Astrocyte of the spinal cord (primary cell): ENCODE results near the gene GRIN2A.

ENCODE experiments used
- DNase-seq: peaks from one replicate; pipeline ENCODE4 v3.0.0; 2011; ENCODE audit warnings: low read depth, low spot score
- H3K4me3 ChIP-seq: 2 replicates; pipeline ENCODE4 v1.5.1; 2011; ENCODE audit warnings: low read depth, mild to moderate bottlenecking, low read length, moderate library complexity
- CTCF ChIP-seq: IDR thresholded peaks from 2 replicates; pipeline ENCODE4 v1.5.1; 2012; ENCODE audit warnings: low read depth, mild to moderate bottlenecking, low read length, inconsistent platforms
- in situ Hi-C: cut with HindIII; loops from 2 replicates; pipeline ENCODE4 v1.10.0; 2017; ENCODE audit warnings: low sequenced_read_pairs

The GRIN2A gene

GRCh38 chr16:10206865-10207264, 24.6 kb upstream of the GRIN2A start:
- no peak overlapping the region for H3K4me3 ChIP-seq
- TF ChIP-seq CTCF: no peak
- in situ Hi-C loops: no loop called here
- no peak for DNase-seq

GRCh38 chr16:10206215-10206614, 24.0 kb upstream of the GRIN2A start:
- no peak for TF ChIP-seq CTCF
- no peak overlapping the region for H3K4me3 ChIP-seq
- in situ Hi-C loops: no loop called here
- DNase-seq: no peak

GRCh38 chr16:10205688-10206087, 23.5 kb upstream of the GRIN2A start:
- in situ Hi-C loops: no loop called here
- no peak for TF ChIP-seq CTCF

GRCh38 chr16:10202649-10203048, 20.4 kb upstream of the GRIN2A start:
- H3K4me3 ChIP-seq: no peak overlapping the region
- in situ Hi-C loops: no loop called here
- DNase-seq: no peak
- no peak for TF ChIP-seq CTCF

More at GRCh38 chr16:10205688-10206087, 23.5 kb upstream of the GRIN2A start:
- no peak overlapping the region for H3K4me3 ChIP-seq
- DNase-seq: no peak

- in situ Hi-C loops: no loop called here
- no peak for TF ChIP-seq CTCF
- no peak overlapping the region for H3K4me3 ChIP-seq
- DNase-seq: no peak
Measured at GRCh38 chr16:10200637-10201586, 18.7 kb upstream of the GRIN2A start.

GRCh38 chr16:10196999-10197398, 14.8 kb upstream of the GRIN2A start:
- no peak for TF ChIP-seq CTCF

More at GRCh38 chr16:10196999-10197398, 14.8 kb upstream of the GRIN2A start:
- in situ Hi-C loops: no loop called here
- H3K4me3 ChIP-seq: no peak overlapping the region
- no peak for DNase-seq
